GM12873 (cell line): ENCODE data around the gene SOBP.

Experiments used
- CTCF ChIP-seq: IDR thresholded peaks from 2 replicates; pipeline ENCODE4 v1.5.1; 2012; ENCODE audit warnings: low read depth, mild to moderate bottlenecking, moderate library complexity, low read length, control low read depth; ENCODE audit not compliant: insufficient read depth; ENCODE audit errors: missing control alignments

SOBP gene

GRCh38 chr6:107473660-107474059 is 16.3 kb upstream of the SOBP start:
- TF ChIP-seq CTCF, result no peak

- TF ChIP-seq CTCF, result no peak
Measured at GRCh38 chr6:107479089-107479690, 10.7 kb upstream of the SOBP start.

- no peak for TF ChIP-seq CTCF
Measured at GRCh38 chr6:107485157-107485556, 4.8 kb upstream of the SOBP start.

- no peak for TF ChIP-seq CTCF
Measured at GRCh38 chr6:107488174-107488874, 1.6 kb upstream of the SOBP start.

GRCh38 chr6:107488875-107489635 is 862 bp upstream of the SOBP start:
- no peak for TF ChIP-seq CTCF

GRCh38 chr6:107490566-107491137 is 735 bp downstream of the SOBP start:
- no peak for TF ChIP-seq CTCF

- no peak for TF ChIP-seq CTCF
Measured at GRCh38 chr6:107491138-107491609, 1.3 kb downstream of the SOBP start.
